Kidney (tissue), 14 donors: ENCODE measurements around the gene DYNC1H1. TPM values are rescaled to one million over a fixed set of nuclear protein-coding genes. Genes with fewer than 3 reads are reported as not detected.

Experiments used
- DNase-seq, 5 donors: peaks; one replicate each; pipeline ENCODE4 v3.0.0-alpha.2; 2013 to 2020
- FAIRE-seq: peaks from 2 replicates; lab custom pipeline; 2012; peaks lifted over from hg19 to GRCh38; lab: Jason Lieb, UNC
- H3K27ac ChIP-seq, 2 donors: one replicate each; pipeline ENCODE4 v1.7.0; 2013; ENCODE audit warnings: low read depth in 2 of 2, low read length in 2 of 2, inconsistent platforms in 1 of 2
- H3K27me3 ChIP-seq: one replicate; pipeline ENCODE4 v1.7.1; 2013; ENCODE audit warnings: low read length, inconsistent platforms; ENCODE audit not compliant: control insufficient read depth, insufficient read depth
- H3K36me3 ChIP-seq, 3 donors: one replicate each; pipeline versions ENCODE4 v1.7.0 to v1.7.1; 2013; ENCODE audit warnings: low read length in 3 of 3, control low read depth in 1 of 3, inconsistent platforms in 1 of 3; ENCODE audit not compliant: insufficient read depth in 3 of 3, control insufficient read depth in 2 of 3
- H3K4me1 ChIP-seq, 3 donors: one replicate each; pipeline versions ENCODE4 v1.7.0 to v1.7.1; 2013; ENCODE audit warnings: low read length in 3 of 3, inconsistent platforms in 1 of 3, low read depth in 1 of 3; ENCODE audit not compliant: control insufficient read depth in 2 of 3, insufficient read depth in 2 of 3
- H3K4me3 ChIP-seq, 3 donors: one replicate each; pipeline versions ENCODE4 v1.7.0 to v1.8.1; 2013; ENCODE audit warnings: low read length in 3 of 3, control low read depth in 1 of 3, inconsistent platforms in 1 of 3
- H3K9ac ChIP-seq, 3 donors: one replicate each; pipeline versions ENCODE4 v1.7.0 to v1.7.1; 2013; ENCODE audit warnings: low read length in 3 of 3, control low read depth in 1 of 3, inconsistent platforms in 1 of 3
- H3K9me3 ChIP-seq, 3 donors: one replicate each; pipeline versions ENCODE4 v1.7.0 to v1.7.1; 2013; ENCODE audit warnings: low read length in 3 of 3, control low read depth in 1 of 3, inconsistent platforms in 1 of 3; ENCODE audit not compliant: control insufficient read depth in 2 of 3, insufficient read depth in 1 of 3
- CTCF ChIP-seq: IDR thresholded peaks from 3 replicates; pipeline ENCODE4 v1.5.1; 2012; ENCODE audit warnings: mild to moderate bottlenecking, moderate library complexity, borderline replicate concordance; ENCODE audit not compliant: insufficient read depth; ENCODE audit errors: extremely low read depth
- intact Hi-C: fragments of 100-400 bp; cut with DNase I; formaldehyde crosslinking; loops from one replicate; pipeline ENCODE4 v1.11.1; 2022
- polyA plus RNA-seq: library from polyadenylated mRNA; stranded (reverse); fragments of 350-450 nt; fragmentation: Illumina TruSeq; extraction: RNeasy Lipid Tissue Mini Kit (QIAGEN cat#74804); gene quantifications from one replicate; pipeline ENCODE4 v1.2.3, GENCODE V29; 2014; ENCODE audit warnings: low read depth, low replicate concordance; ENCODE audit not compliant: insufficient read depth
- total RNA-seq: library from RNA; stranded (reverse); fragmentation: NEBNext Ultra II Directional; extraction: Animal tissue kit (Norgen Biotek cat#: 25700); gene quantifications from one replicate; pipeline ENCODE4 v1.2.1, GENCODE V29; 2021
- donor health status: control.
- donor health status: control.
- donor health status: control.
- donor health status: control.
- donor health status: control.
- donor health status: DM: yes; HTN: yes; CAD: no.
- donor health status: Normal renal cell carcinoma (clear cell type).

The DYNC1H1 gene
- total and polyA plus RNA-seq, 2 donors from 2014 or later: 132 to 390 TPM

DNA sequence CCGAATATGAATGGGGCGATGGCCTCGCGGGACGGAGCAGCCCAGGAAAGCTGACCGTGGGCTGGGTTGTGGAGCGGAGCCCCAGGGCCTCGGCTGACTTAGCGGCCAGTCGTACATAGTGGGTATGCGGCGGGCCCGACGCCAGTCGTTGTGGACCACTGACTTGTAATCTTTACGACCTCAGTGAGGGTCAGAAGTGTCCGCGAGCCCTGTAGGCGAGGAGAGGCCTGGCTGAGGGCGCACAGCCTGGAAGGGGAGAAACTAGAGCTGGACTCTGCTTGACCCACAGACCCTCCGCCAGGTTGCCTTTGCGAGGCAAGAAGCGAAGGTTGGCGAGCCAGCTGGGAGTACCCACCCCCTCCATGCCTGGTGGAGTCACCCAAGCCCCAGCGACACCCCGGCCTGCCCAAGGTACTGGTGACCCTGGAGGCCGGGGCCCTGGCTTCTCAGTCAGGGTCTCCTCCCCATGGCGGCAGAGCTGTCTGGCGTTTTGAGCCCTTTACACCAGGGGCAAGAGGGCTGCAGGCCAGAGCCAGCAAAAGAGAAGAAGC is 15.6 kb upstream of the DYNC1H1 start:
- peak overlapping the region; percentile 90 to 100 (median 96) for H3K9ac ChIP-seq
- peak overlapping the region; percentile 95 to 100 (median 95) for H3K4me3 ChIP-seq
- FAIRE-seq: no peak
- intact Hi-C loops: no loop called here
- no peaks in the 10 kb centered on the region for H3K9me3 ChIP-seq
- TF ChIP-seq CTCF: no peak
- H3K36me3 ChIP-seq: no peaks in the 10 kb centered on the region
- DNase-seq: peak in 1 of 5 donors; percentile 88
- H3K27me3 ChIP-seq: no peaks in the 10 kb centered on the region
- peaks cover 0 to 11% (median 0%) of the 10 kb centered on the region in 3 donors for H3K4me1 ChIP-seq
- peak overlapping the region; percentile 99 for H3K27ac ChIP-seq

DNA sequence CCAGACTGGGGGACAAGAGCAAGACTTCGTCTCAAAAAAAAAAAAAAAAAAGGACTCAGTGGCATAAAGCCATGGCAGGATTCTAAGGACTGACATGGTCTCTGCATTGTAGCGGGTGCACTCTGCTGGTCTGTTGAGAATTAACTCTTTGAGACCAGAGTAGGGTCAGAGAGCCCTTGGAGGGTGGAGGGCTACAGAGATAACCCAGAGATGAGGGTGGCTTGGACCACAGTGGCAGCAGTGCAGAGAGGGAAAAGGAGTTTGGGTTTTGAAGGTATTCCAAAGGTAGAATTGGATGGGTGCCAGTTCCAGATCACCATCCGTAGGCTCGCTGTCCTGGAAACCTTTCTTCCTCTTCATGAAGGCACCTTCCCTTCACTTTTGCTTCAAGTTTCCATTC is 14.3 kb upstream of the DYNC1H1 start:
- Histone ChIP-seq H3K9me3 (no peaks in the 10 kb centered on the region), H3K4me3 (no peak overlapping the region), H3K36me3 (no peaks in the 10 kb centered on the region), H3K27me3 (no peaks in the 10 kb centered on the region), H3K4me1 (peaks cover 0 to 11% (median 0%) of the 10 kb centered on the region in 3 donors), H3K9ac (no peak overlapping the region), H3K27ac (no peak overlapping the region)
- intact Hi-C loops: no loop called here
- FAIRE-seq (no peak), DNase-seq (peak in 1 of 5 donors; percentile 30)
- no peak for TF ChIP-seq CTCF

GRCh38 chr14:101950516-101951215 is 13.7 kb upstream of the DYNC1H1 start:
- Histone ChIP-seq H3K4me1 (peaks cover 0 to 11% (median 0%) of the 10 kb centered on the region in 3 donors), H3K9me3 (no peaks in the 10 kb centered on the region), H3K36me3 (no peaks in the 10 kb centered on the region), H3K4me3 (no peak overlapping the region), H3K9ac (no peak overlapping the region), H3K27ac (no peak overlapping the region), H3K27me3 (no peaks in the 10 kb centered on the region)
- DNase-seq (peak in 2 of 5 donors; percentile 31 to 36), FAIRE-seq (no peak)
- TF ChIP-seq CTCF: no peak
- intact Hi-C loops: no loop called here
